GM21825 (cell line): Measurements from ENCODE around the gene ZNF224.
"Not testable (repeated sequence)": the region's sequence is repeated elsewhere in the genome, so short reads cannot be mapped to it uniquely, and the experiment has no call there.

Experiments used
- ATAC-seq: cut with Tn5 transposase; IDR thresholded peaks from one replicate; pipeline ENCODE4 v1.9.1; 2021; ENCODE audit warnings: mild to moderate bottlenecking, moderate library complexity; ENCODE audit not compliant: unreplicated experiment

The ZNF224 gene

GRCh38 chr19:44121162-44121561, 27.0 kb downstream of the ZNF224 start:
- ATAC-seq: not testable (repeated sequence)

DNA sequence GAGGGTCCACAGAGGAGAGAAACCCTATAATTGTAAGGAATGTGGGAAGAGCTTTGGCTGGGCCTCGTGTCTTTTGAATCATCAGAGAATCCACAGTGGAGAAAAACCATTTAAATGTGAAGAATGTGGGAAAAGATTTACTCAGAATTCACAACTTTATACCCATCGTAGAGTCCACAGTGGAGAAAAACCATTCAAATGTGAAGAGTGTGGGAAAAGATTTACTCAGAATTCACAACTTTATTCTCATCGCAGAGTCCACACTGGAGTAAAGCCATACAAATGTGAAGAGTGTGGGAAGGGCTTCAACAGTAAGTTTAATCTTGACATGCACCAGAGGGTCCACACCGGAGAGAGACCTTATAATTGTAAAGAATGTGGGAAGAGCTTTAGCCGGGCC, 37.8 kb downstream of the ZNF224 start:
- no peak for ATAC-seq

- ATAC-seq: peak; percentile 87
Observed at GRCh38 chr19:44141191-44142058, 47.3 kb downstream of the ZNF224 start, which contains the start of gene ZNF234. Gene ZNF234, plus strand, starts transcription at chr19:44141554. Its CDS starts 3,079 bp downstream, at chr19:44144633.

DNA sequence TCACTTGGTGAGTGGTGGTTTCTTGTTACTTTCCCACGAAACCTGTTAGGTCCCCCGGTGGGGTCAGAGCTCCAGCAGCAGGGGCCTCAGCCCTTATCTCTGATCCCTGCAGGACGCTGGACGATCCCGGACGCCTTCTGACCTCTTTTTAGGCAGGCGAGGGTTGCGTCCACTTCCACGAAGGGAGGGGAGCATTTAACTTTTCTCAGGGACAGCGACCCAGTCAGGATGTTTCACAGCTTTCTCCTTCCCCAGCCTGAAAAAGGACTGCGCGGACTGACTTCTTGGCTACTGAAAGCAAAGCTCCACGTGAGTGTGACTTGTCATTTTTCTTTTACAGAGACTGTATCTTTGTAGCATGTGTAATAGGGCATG, 47.9 kb downstream of the ZNF224 start:
- ATAC-seq: no peak

DNA sequence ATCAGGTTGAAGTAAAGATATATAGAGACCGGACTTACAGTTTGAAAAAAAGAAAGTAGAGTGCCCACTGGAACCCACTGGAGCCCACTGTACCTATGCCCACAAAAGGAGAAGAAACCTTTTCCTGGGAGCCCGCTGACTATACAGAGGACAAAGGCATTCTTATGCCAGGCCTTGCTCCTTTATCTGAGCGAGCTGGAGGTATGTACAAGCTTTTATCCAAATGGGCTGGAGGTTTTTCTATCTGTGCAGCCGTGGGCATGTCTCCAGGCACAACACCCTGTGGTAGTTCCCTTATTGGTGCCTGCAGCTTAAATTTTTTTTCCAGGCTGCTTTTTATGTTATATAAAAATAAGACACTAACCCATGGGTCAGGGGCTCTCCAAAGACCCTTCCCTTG, 55.6 kb downstream of the ZNF224 start:
- ATAC-seq: no peak

GRCh38 chr19:44151491-44151890, 57.3 kb downstream of the ZNF224 start:
- no peak for ATAC-seq

DNA sequence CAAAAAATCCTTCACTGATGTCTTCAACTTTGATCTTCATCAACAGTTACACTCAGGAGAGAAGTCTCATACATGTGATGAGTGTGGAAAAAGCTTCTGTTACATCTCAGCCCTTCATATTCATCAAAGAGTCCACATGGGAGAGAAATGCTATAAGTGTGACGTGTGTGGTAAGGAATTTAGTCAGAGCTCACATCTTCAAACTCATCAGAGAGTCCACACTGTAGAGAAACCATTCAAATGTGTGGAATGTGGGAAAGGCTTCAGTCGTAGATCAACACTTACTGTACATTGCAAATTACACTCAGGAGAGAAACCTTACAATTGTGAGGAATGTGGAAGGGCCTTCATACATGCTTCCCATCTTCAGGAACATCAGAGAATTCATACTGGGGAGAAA, 62.3 kb downstream of the ZNF224 start:
- no peak for ATAC-seq
